ENCODE results near the gene ARNT2.

Gene ARNT2

DNA sequence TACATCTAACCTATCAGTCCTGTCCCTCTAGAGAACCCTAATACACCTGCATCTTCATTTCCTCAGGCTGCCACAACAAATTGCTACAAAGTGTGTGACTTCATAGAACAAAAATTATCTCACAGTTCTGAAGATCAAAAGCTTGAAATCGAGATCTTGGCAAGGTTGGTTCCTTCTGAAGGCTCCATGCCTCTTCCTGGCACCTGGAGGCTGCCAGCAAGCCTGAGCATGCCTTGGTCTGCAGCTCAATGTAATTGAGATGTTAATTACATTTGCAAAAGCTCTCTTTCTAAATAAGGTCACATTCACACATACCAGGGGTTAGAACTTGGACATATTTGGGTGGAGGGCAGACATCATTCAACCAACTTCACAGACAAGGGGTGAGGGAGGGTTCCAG lies 204.5 kb downstream of the ARNT2 start:
- Histone ChIP-seq H3F3A (ENCODE audit: insufficient read depth, low read length) (no peaks in the 10 kb centered on the region), H3K4me1 (ENCODE audit: insufficient read depth, low read length, severe bottlenecking) (no peaks in the 10 kb centered on the region), H3K4me2 (ENCODE audit: low read length) (no peak overlapping the region), H3K27ac (ENCODE audit: low read depth, low read length, poor library complexity, severe bottlenecking) (no peak overlapping the region), H3K36me3 (ENCODE audit: insufficient read depth, low read length) (no peaks in the 10 kb centered on the region), H3K27me3 (ENCODE audit: insufficient read depth, low read length) (0 out of 2 replicates have a peak, but pooled peaks cover 3% of the 10 kb centered on the region), H3K9me2 (ENCODE audit: low read depth, low read length) (no peaks in the 10 kb centered on the region), H2AFZ (ENCODE audit: low read length) (no peak overlapping the region), H3K9me3 (ENCODE audit: low read length) (no peaks in the 10 kb centered on the region), H3K9ac (ENCODE audit: low read length) (no peak overlapping the region), H3K79me2 (ENCODE audit: insufficient read depth, low read length) (no peaks in the 10 kb centered on the region), H3K4me3 (ENCODE audit: low read depth, low read length, poor library complexity, severe bottlenecking) (no peak overlapping the region), H4K20me1 (ENCODE audit: insufficient read depth, low read length) (no peaks in the 10 kb centered on the region)
- TF ChIP-seq EZH2 (IDR thresholded peaks at IDR 0.05; ENCODE audit: borderline replicate concordance, low read length) = no peak
- TF ChIP-seq, protein P1, sequence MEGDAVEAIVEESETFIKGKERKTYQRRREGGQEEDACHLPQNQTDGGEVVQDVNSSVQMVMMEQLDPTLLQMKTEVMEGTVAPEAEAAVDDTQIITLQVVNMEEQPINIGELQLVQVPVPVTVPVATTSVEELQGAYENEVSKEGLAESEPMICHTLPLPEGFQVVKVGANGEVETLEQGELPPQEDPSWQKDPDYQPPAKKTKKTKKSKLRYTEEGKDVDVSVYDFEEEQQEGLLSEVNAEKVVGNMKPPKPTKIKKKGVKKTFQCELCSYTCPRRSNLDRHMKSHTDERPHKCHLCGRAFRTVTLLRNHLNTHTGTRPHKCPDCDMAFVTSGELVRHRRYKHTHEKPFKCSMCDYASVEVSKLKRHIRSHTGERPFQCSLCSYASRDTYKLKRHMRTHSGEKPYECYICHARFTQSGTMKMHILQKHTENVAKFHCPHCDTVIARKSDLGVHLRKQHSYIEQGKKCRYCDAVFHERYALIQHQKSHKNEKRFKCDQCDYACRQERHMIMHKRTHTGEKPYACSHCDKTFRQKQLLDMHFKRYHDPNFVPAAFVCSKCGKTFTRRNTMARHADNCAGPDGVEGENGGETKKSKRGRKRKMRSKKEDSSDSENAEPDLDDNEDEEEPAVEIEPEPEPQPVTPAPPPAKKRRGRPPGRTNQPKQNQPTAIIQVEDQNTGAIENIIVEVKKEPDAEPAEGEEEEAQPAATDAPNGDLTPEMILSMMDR (IDR thresholded peaks at IDR 0.05; ENCODE audit: low read length) = no peak

DNA sequence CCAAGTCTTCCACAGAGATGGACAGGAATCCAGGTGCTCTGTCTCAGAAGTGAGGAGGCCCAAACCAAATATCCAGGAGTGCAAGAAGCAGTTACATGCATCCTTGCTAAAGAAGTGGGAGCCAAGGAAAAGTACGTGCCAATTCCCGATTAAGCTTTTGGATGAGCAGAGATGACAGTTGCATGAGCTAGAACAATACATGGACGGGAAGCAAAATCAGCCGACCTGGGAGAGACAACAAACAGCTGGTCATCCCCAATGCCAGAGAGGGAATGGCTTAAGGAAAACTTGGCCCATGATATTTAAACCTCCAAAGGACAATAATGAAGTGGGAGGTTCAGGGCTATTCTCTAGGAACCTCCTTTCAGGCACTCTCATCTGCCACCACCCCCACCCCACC lies 204.9 kb downstream of the ARNT2 start:
- no peak overlapping the region for H3K9ac ChIP-seq (ENCODE audit: low read length)
- H4K20me1 ChIP-seq (ENCODE audit: insufficient read depth, low read length) = no peaks in the 10 kb centered on the region
- no peaks in the 10 kb centered on the region for H3K79me2 ChIP-seq (ENCODE audit: insufficient read depth, low read length)

DNA sequence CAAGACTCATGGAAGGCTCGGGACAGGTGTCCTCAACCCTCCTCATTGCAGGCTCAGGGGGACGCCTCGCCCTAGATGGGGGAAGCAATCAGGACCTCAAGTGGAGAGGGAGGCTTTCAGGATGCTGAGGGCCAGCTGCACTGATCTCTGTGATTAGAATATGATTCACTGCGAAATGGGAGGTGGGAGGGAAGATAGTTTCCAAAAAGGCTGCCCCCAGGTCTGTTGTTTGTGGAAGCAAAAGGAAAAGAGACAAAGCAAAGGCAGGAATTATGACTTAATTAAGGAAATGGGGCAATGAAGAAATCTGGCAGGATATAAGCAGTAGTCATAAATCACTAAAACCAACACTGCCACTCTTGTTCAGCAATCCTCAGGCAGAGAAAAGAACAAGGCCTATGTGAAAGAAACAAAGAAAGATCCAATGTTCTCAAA lies 205.3 kb downstream of the ARNT2 start:
- H2AFZ ChIP-seq (ENCODE audit: low read length) = no peak overlapping the region

More for the DNA sequence above, 204.9 kb downstream of the ARNT2 start:
- Histone ChIP-seq H3K4me3 (ENCODE audit: low read depth, low read length, poor library complexity, severe bottlenecking) (no peak overlapping the region), H3K36me3 (ENCODE audit: insufficient read depth, low read length) (no peaks in the 10 kb centered on the region), H3K4me2 (ENCODE audit: low read length) (no peak overlapping the region), H2AFZ (ENCODE audit: low read length) (no peak overlapping the region), H3K4me1 (ENCODE audit: insufficient read depth, low read length, severe bottlenecking) (no peaks in the 10 kb centered on the region), H3K9me2 (ENCODE audit: low read depth, low read length) (no peaks in the 10 kb centered on the region), H3F3A (ENCODE audit: insufficient read depth, low read length) (no peaks in the 10 kb centered on the region), H3K9me3 (ENCODE audit: low read length) (no peaks in the 10 kb centered on the region), H3K27ac (ENCODE audit: low read depth, low read length, poor library complexity, severe bottlenecking) (no peak overlapping the region), H3K27me3 (ENCODE audit: insufficient read depth, low read length) (0 out of 2 replicates have a peak, but pooled peaks cover 3% of the 10 kb centered on the region)
- TF ChIP-seq, protein P1 (IDR thresholded peaks at IDR 0.05; ENCODE audit: low read length) = no peak
- no peak for TF ChIP-seq EZH2 (IDR thresholded peaks at IDR 0.05; ENCODE audit: borderline replicate concordance, low read length)

More for the DNA sequence above, 205.3 kb downstream of the ARNT2 start:
- no peaks in the 10 kb centered on the region for H3F3A ChIP-seq (ENCODE audit: insufficient read depth, low read length)
- H3K27ac ChIP-seq (ENCODE audit: low read depth, low read length, poor library complexity, severe bottlenecking) = no peak overlapping the region
- H4K20me1 ChIP-seq (ENCODE audit: insufficient read depth, low read length) = no peaks in the 10 kb centered on the region
- no peak overlapping the region for H3K9ac ChIP-seq (ENCODE audit: low read length)
- no peak overlapping the region for H3K4me2 ChIP-seq (ENCODE audit: low read length)
- no peaks in the 10 kb centered on the region for H3K9me2 ChIP-seq (ENCODE audit: low read depth, low read length)
- no peaks in the 10 kb centered on the region for H3K79me2 ChIP-seq (ENCODE audit: insufficient read depth, low read length)
- no peaks in the 10 kb centered on the region for H3K36me3 ChIP-seq (ENCODE audit: insufficient read depth, low read length)
- H3K4me1 ChIP-seq (ENCODE audit: insufficient read depth, low read length, severe bottlenecking) = no peaks in the 10 kb centered on the region
- no peaks in the 10 kb centered on the region for H3K9me3 ChIP-seq (ENCODE audit: low read length)
- TF ChIP-seq EZH2 (IDR thresholded peaks at IDR 0.05; ENCODE audit: borderline replicate concordance, low read length) = no peak
- TF ChIP-seq, protein P1 (IDR thresholded peaks at IDR 0.05; ENCODE audit: low read length) = no peak
- H3K4me3 ChIP-seq (ENCODE audit: low read depth, low read length, poor library complexity, severe bottlenecking) = no peak overlapping the region
- H3K27me3 ChIP-seq (ENCODE audit: insufficient read depth, low read length) = peaks cover 3% of the 10 kb centered on the region; the same call in 1 of the 2 replicates

Data from OCI-LY1 (cell line).